Measurements from ENCODE around the gene LAMA3.
A peak's percentile ranks its signal among the peaks of the same experiment; 100 is the strongest.

LAMA3 gene

DNA sequence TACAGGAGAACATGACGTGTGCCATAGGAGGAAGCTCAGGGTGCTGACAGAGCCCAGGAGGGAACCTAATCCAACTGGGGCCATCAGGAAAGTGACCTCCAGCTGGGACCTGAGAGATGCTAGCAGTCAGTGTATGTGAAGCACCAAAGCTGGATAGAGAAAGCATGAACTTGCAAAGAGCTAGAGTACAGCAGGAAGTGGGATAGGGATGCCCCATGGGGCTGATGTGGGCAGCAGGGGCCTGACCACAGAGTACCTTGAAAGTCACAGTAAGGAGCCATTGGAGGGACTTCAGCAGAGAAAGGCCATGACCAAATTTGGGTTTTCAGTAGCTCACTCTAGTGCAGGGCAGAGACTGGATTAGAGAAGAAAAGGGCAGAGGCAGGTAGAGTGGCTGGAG is 233.7 kb downstream of the LAMA3 start:
- no peak for TF ChIP-seq CTCF (IDR thresholded peaks at IDR 0.05; ENCODE audit: control insufficient read depth, extremely low read depth, insufficient read depth)
- DNase-seq (ENCODE audit: low read depth) = no peak
- H3K4me3 ChIP-seq (ENCODE audit: low read depth, low read length) = no peak overlapping the region

- no peak overlapping the region for H3K4me3 ChIP-seq (ENCODE audit: low read depth, low read length)
- no peak for DNase-seq (ENCODE audit: low read depth)
- TF ChIP-seq CTCF (IDR thresholded peaks at IDR 0.05; ENCODE audit: control insufficient read depth, extremely low read depth, insufficient read depth) = no peak
These were observed 235.6 kb downstream of the LAMA3 start for GRCh38 chr18:23924813-23925212.

DNA sequence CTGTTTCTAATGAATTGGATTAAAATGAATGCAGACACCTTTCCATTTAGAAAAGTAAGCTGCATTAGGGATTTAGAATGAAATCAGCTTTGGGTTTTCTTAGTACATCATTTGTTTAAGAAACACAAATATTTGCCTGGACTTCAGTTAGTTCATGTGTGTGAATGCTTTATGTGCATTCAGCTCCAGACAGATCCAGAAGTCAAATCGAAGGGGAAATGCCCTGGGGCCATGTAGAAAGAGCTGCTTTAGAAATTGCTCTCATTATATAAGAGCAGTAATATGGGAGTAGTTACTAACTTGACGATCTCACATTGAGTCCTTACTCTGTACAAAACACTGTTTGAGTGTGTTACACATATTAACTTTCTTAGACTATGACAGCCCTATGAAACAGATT is 237.3 kb downstream of the LAMA3 start:
- peak; percentile 23 for DNase-seq (ENCODE audit: low read depth)
- TF ChIP-seq CTCF (IDR thresholded peaks at IDR 0.05; ENCODE audit: control insufficient read depth, extremely low read depth, insufficient read depth) = no peak
- H3K4me3 ChIP-seq (ENCODE audit: low read depth, low read length) = no peak overlapping the region

DNA sequence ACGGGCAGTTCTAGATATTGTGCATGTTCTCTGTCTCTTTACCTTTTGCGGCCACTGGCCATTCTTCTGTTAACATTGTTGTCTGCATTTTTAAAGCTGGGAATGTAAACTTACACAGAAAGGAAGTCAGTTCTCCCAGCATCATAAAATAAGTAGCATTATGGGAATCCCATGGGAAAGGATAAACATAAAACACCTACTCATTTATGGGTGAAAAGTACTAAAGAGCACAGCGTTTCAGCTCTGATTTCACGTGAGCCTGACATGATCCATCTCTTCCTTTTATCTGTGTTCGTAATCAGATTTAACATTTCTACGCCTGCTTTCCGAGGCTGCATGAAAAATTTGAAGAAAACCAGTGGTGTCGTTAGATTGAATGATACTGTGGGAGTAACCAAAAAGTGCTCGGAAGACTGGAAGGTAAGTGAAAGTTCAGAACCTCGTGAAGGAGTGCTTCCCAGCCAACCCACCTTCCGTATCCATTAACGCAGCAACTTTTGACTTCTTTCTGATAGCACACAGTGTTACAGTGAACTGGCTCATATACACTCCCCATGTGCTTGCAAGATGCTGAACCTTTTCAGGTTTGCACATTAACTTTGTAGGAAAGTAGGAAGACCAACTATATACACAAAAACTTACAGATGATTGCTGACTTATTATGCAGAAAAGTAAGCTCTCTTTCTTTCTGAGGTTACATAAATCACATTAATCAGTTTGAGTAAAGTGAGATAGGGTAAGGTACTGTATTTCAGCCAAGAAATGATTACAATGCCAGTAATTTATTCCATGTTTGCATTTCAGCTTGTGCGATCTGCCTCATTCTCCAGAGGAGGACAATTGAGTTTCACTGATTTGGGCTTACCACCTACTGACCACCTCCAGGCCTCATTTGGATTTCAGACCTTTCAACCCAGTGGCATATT is 238.8 kb downstream of the LAMA3 start:
- H3K4me3 ChIP-seq (ENCODE audit: low read depth, low read length) = no peak overlapping the region
- no peak for DNase-seq (ENCODE audit: low read depth)
- no peak for TF ChIP-seq CTCF (IDR thresholded peaks at IDR 0.05; ENCODE audit: control insufficient read depth, extremely low read depth, insufficient read depth)

GRCh38 chr18:23929362-23929930 is 240.2 kb downstream of the LAMA3 start:
- no peak overlapping the region for H3K4me3 ChIP-seq (ENCODE audit: low read depth, low read length)
- TF ChIP-seq CTCF (IDR thresholded peaks at IDR 0.05; ENCODE audit: control insufficient read depth, extremely low read depth, insufficient read depth) = no peak
- no peak for DNase-seq (ENCODE audit: low read depth)

DNA sequence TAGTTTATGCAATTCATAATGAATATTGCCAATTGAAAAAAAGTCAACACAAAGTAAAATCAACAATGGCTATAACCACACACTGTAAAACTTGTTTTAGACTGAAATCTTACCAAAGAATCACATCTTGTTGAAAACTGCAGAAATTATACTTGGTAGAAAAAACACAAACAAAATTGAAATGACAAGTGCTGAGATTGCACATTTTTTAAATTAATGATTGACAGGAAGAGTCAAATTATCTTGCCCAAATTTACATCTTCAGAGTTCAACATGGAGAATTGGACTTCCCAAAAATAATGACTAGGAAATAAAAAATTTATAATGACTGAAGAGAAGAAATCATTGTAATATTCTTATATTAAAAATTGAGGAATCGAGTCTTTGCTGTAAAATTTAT is 240.7 kb downstream of the LAMA3 start:
- H3K4me3 ChIP-seq (ENCODE audit: low read depth, low read length) = no peak overlapping the region
- TF ChIP-seq CTCF (IDR thresholded peaks at IDR 0.05; ENCODE audit: control insufficient read depth, extremely low read depth, insufficient read depth) = no peak

More for the DNA sequence above, 240.7 kb downstream of the LAMA3 start:
- no peak for DNase-seq (ENCODE audit: low read depth)
